ENCODE measurements around the gene CLEC2L.

CLEC2L gene

GRCh38 chr7:139557857-139558581 lies 34.5 kb downstream of the CLEC2L start:
- Mint-ChIP-seq H3K9me3 (no peaks in the 10 kb centered on the region), H3K27ac (no peak overlapping the region), H3K4me3 (no peak overlapping the region), H3K36me3 (ENCODE audit: low read depth) (no peaks in the 10 kb centered on the region), H3K27me3 (ENCODE audit: low read depth) (peaks cover 39% of the 10 kb centered on the region), H3K4me1 (ENCODE audit: low read depth) (no peaks in the 10 kb centered on the region)
- DNase-seq (ENCODE audit: low spot score), result no peak

- H3K4me3 Mint-ChIP-seq, result no peak overlapping the region
- DNase-seq (ENCODE audit: low spot score), result no peak
- no peak overlapping the region for H3K27ac Mint-ChIP-seq
- H3K36me3 Mint-ChIP-seq (ENCODE audit: low read depth), result no peaks in the 10 kb centered on the region
- no peaks in the 10 kb centered on the region for H3K9me3 Mint-ChIP-seq
- no peaks in the 10 kb centered on the region for H3K4me1 Mint-ChIP-seq (ENCODE audit: low read depth)
- H3K27me3 Mint-ChIP-seq (ENCODE audit: low read depth), result peaks cover 29% of the 10 kb centered on the region
Measured at GRCh38 chr7:139559364-139560105, 36.0 kb downstream of the CLEC2L start.

DNA sequence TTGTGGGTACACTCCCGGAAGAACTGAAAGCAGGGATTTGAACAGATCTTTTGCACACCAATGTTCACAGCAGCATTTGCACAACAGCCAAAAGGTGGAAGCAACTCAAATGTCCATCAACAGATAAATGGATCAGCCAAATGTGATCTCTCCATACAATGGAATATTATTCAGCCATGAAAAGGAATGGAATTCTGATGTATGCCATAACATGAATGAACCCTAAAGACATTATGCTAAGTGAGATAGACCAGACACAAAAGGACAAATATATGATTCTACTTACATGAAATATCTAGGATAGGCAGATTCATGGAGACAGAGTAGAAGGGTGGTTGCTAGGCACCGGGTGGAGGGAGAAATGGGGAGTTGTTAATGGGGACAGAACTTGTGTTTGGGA lies 36.7 kb downstream of the CLEC2L start:
- Mint-ChIP-seq H3K4me1 (ENCODE audit: low read depth) (no peaks in the 10 kb centered on the region), H3K36me3 (ENCODE audit: low read depth) (no peaks in the 10 kb centered on the region), H3K9me3 (no peaks in the 10 kb centered on the region), H3K4me3 (no peak overlapping the region), H3K27me3 (ENCODE audit: low read depth) (peaks cover 23% of the 10 kb centered on the region), H3K27ac (no peak overlapping the region)
- DNase-seq (ENCODE audit: low spot score), result no peak

- no peaks in the 10 kb centered on the region for H3K9me3 Mint-ChIP-seq
- no peaks in the 10 kb centered on the region for H3K36me3 Mint-ChIP-seq (ENCODE audit: low read depth)
- H3K4me3 Mint-ChIP-seq, result no peak overlapping the region
- no peak overlapping the region for H3K27ac Mint-ChIP-seq
- no peak for DNase-seq (ENCODE audit: low spot score)
- H3K27me3 Mint-ChIP-seq (ENCODE audit: low read depth), result peaks cover 19% of the 10 kb centered on the region
- no peaks in the 10 kb centered on the region for H3K4me1 Mint-ChIP-seq (ENCODE audit: low read depth)
Measured at GRCh38 chr7:139560678-139561077, 37.2 kb downstream of the CLEC2L start.

GRCh38 chr7:139562491-139562890 lies 39.0 kb downstream of the CLEC2L start:
- DNase-seq (ENCODE audit: low spot score), result no peak
- H3K27me3 Mint-ChIP-seq (ENCODE audit: low read depth), result peaks cover 9% of the 10 kb centered on the region
- no peak overlapping the region for H3K27ac Mint-ChIP-seq
- no peaks in the 10 kb centered on the region for H3K36me3 Mint-ChIP-seq (ENCODE audit: low read depth)
- no peaks in the 10 kb centered on the region for H3K9me3 Mint-ChIP-seq
- no peak overlapping the region for H3K4me3 Mint-ChIP-seq
- peaks cover 1% of the 10 kb centered on the region for H3K4me1 Mint-ChIP-seq (ENCODE audit: low read depth)

- Mint-ChIP-seq H3K4me3 (no peak overlapping the region), H3K9me3 (no peaks in the 10 kb centered on the region), H3K27ac (no peak overlapping the region), H3K27me3 (ENCODE audit: low read depth) (peaks cover 4% of the 10 kb centered on the region), H3K36me3 (ENCODE audit: low read depth) (no peaks in the 10 kb centered on the region), H3K4me1 (ENCODE audit: low read depth) (peaks cover 1% of the 10 kb centered on the region)
- no peak for DNase-seq (ENCODE audit: low spot score)
Measured at GRCh38 chr7:139562961-139563565, 39.6 kb downstream of the CLEC2L start.

DNA sequence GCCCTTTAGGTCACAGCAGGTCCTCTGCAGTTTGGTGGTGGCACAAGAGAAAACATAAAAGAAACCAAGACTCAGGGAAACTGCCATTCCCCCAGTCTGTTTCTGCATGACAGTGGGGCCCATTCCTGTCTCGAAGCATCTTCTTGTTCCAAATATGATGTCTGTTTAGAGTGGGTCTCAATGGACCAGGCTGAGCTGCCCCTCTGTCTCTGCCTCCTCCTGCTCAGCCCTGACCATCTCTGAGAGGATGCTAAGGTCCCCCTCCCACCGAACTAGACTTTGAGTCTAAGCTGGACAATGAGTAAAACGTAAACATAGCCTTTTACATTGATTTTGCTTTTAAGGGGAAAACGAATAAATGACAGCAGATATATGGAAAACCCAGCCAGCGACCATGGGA lies 40.4 kb downstream of the CLEC2L start:
- Mint-ChIP-seq H3K9me3 (no peaks in the 10 kb centered on the region), H3K4me1 (ENCODE audit: low read depth) (peaks cover 1% of the 10 kb centered on the region), H3K27me3 (ENCODE audit: low read depth) (peaks cover 3% of the 10 kb centered on the region), H3K27ac (no peak overlapping the region), H3K4me3 (no peak overlapping the region), H3K36me3 (ENCODE audit: low read depth) (no peaks in the 10 kb centered on the region)
- no peak for DNase-seq (ENCODE audit: low spot score)

- H3K27ac Mint-ChIP-seq, result no peak overlapping the region
Measured at GRCh38 chr7:139566075-139566474, 42.6 kb downstream of the CLEC2L start.

DNA sequence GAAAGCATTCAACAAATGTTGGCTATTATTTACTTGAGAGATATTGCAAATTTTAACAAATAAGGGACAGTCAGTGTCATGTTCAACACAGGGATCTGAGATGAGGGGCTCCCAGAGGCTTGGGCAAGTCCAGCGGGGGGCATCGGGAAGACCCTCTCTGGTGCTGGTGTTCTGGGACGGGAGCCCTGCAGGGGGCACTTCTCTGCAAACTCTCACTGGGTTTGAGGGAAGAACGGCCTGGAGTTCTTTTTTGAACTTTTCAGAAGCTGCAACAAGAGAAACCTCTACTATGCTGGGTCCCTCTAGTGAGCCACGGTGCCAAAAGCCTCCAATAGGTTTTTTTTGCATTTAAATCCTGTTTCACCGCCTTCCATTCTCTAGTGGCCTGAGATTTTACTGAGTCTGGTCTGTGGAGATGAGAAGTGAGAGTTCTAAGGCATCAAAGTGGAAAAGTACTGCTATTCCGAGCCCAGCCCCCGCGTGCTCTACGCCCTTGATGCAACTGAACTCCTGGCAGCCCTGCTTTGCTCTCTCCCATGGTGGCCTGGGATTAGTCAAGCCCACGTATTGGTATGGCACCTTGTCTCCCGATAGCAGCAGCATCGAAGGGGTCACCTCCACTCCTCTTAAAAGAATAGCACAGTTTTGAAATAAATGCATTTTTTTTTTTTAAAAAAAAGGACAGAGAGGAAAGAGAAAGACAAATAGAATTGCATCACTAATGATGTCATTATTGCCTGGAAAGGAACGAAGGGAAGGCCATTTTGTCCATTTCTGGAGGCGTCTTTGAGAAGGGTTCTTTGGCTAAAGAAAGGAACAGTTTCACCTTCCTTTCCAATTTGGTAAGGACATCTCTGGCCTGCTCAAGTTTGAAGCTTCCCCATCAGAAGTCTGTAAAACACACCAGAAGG lies 43.5 kb downstream of the CLEC2L start:
- Mint-ChIP-seq H3K4me3 (no peak overlapping the region), H3K36me3 (ENCODE audit: low read depth) (no peaks in the 10 kb centered on the region), H3K27me3 (ENCODE audit: low read depth) (no peaks in the 10 kb centered on the region), H3K9me3 (no peaks in the 10 kb centered on the region), H3K4me1 (ENCODE audit: low read depth) (peaks cover 1% of the 10 kb centered on the region), H3K27ac (no peak overlapping the region)
- DNase-seq (ENCODE audit: low spot score), result no peak

More at GRCh38 chr7:139566075-139566474, 42.6 kb downstream of the CLEC2L start:
- H3K4me1 Mint-ChIP-seq (ENCODE audit: low read depth), result peaks cover 1% of the 10 kb centered on the region
- no peaks in the 10 kb centered on the region for H3K27me3 Mint-ChIP-seq (ENCODE audit: low read depth)
- H3K9me3 Mint-ChIP-seq, result no peaks in the 10 kb centered on the region
- no peak overlapping the region for H3K4me3 Mint-ChIP-seq
- H3K36me3 Mint-ChIP-seq (ENCODE audit: low read depth), result no peaks in the 10 kb centered on the region
- DNase-seq (ENCODE audit: low spot score), result no peak

DNA sequence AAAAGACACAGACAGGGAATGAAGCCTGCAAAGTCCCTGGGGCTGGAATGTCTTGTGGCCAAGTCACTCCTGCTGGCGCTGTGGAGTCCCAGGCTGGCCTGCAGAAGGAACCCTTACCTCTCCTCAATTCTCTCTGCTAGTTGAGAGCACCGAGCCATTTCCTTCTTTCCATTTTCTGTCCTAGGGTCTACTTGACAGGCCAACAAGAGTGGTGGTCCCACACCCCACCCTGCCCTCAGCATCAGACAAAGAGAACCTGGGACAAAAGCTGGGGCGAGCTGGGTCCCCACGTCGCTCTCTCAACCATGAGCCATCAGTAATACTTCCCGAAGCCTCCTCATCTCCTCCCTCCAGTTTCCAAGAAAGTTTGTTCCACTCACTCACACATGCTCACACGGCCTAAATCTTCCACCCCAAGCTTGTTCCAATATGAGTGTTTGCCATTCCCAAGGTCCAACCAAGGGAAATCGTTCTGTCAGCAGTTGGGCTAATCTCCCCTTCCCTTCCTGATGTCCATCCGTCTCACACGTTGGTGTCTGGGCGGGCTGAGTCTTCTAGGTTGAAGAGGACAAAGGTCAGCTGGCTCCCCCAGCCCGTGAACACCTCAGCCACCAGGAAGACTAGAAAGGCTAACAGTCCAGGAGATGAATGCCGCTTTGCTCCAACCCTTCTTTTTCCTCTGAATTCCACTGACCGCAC lies 44.3 kb downstream of the CLEC2L start:
- Mint-ChIP-seq H3K27ac (no peak overlapping the region), H3K4me1 (ENCODE audit: low read depth) (peaks cover 1% of the 10 kb centered on the region), H3K9me3 (no peaks in the 10 kb centered on the region), H3K4me3 (no peak overlapping the region), H3K36me3 (ENCODE audit: low read depth) (no peaks in the 10 kb centered on the region), H3K27me3 (ENCODE audit: low read depth) (no peaks in the 10 kb centered on the region)
- no peak for DNase-seq (ENCODE audit: low spot score)

DNA sequence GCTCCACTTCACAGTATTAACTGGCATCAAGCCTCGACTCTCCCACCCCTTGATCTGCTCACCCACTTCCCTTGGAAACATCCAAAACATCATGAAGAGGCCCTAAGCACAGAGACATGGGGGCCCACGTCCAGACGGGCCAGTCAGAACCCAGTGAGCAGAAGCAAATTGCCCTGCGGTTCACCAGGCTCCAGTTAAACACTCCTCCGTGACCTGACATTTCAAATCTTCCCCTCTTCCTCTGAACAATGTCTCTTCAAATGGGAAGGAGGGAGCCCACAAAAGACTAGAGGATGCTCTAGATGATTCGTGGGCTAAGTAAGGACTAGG lies 44.8 kb downstream of the CLEC2L start:
- Mint-ChIP-seq H3K9me3 (no peaks in the 10 kb centered on the region), H3K27me3 (ENCODE audit: low read depth) (no peaks in the 10 kb centered on the region), H3K4me3 (no peak overlapping the region), H3K36me3 (ENCODE audit: low read depth) (no peaks in the 10 kb centered on the region), H3K27ac (no peak overlapping the region), H3K4me1 (ENCODE audit: low read depth) (peaks cover 1% of the 10 kb centered on the region)
- no peak for DNase-seq (ENCODE audit: low spot score)

DNA sequence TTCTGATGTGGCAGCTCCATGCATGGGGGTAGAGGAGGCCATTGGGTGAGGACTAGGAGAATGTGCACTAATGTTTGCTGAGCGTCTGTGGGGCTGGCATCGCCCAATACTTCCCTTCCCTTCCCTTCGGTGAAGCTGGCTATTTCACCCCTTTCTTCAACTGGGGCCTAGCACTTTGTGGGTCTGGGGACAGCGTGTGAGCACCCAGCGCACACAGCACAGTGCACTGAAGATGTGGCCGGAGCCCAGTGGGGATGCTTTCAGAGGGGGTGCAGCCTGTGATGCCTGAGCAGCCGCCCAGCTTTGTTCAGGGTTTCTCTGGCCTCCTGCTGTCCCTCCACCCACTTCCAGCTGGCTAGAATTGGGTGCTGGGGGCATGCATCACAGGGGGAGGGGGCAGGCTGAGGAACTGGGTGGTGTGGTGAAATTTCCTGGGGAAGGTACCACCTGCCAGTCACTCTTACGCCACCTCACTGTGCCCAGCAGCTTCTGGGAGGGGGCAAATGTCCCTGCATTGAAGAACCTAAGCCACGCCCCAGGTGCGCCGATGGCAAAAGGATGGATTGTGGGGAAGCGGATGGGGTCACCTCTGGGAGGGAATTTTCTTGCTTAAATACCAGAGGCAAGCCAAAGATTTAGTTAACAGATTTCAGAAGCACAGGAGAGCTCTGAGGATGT lies 45.5 kb downstream of the CLEC2L start:
- Mint-ChIP-seq H3K4me1 (ENCODE audit: low read depth) (peaks cover 1% of the 10 kb centered on the region), H3K4me3 (no peak overlapping the region), H3K27me3 (ENCODE audit: low read depth) (no peaks in the 10 kb centered on the region), H3K9me3 (no peaks in the 10 kb centered on the region), H3K36me3 (ENCODE audit: low read depth) (no peaks in the 10 kb centered on the region), H3K27ac (no peak overlapping the region)
- no peak for DNase-seq (ENCODE audit: low spot score)

- Mint-ChIP-seq H3K4me3 (no peak overlapping the region), H3K27me3 (ENCODE audit: low read depth) (no peaks in the 10 kb centered on the region), H3K4me1 (ENCODE audit: low read depth) (peaks cover 1% of the 10 kb centered on the region), H3K27ac (no peak overlapping the region), H3K36me3 (ENCODE audit: low read depth) (peaks cover 2% of the 10 kb centered on the region), H3K9me3 (no peaks in the 10 kb centered on the region)
- DNase-seq (ENCODE audit: low spot score), result no peak
Measured at GRCh38 chr7:139570119-139570518, 46.6 kb downstream of the CLEC2L start.

Measured in T-helper 2 cell treated with Interferon-gamma antibody and Interleukin-4, amounts not matched to agents 5 μg/mL and 100 μg/mL, for 36 hours (primary cell).